ENCODE measurements around the gene IL17REL. TPM values are rescaled to one million over a fixed set of nuclear protein-coding genes. Genes with fewer than 3 reads are reported as not detected.
A peak's percentile ranks its signal among the peaks of the same experiment; 100 is the strongest.

IL17REL gene
- total RNA-seq, 4 donors from 2014 or later: 0.12 to 0.26 TPM; not detected in 2

DNA sequence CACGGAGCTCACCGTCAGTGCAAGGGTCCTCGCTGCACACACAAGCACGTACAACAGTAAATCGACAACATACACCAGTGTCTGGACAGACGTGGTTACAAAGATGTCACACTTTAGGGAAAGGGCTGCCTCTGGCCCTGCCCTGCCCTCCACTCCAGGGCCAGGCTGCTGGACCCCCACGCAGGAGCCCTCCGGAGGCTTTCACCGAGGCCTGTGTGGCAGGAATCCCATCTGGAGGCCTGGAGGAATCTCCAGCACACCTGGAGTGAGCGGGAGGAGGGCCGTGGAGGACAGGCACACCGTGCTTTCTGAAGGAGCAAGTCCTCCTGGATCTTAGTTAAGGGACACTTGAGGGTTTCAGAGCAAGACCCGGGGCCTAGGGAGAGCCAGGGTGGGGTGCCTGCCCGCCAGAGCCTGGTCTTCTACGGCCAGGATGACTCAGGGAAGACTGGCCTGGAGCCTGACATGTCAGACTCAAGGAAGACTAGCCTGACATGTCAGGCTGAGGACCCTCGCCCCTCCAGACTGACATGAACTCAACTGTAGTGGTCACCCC lies 54.1 kb downstream of the IL17REL start:
- Histone ChIP-seq H3K4me3 (no peak overlapping the region), H3K9me3 (no peaks in the 10 kb centered on the region), H3K27me3 (no peaks in the 10 kb centered on the region), H3K4me1 (peaks cover 0 to 9% of the 10 kb centered on the region in 2 donors), H3K36me3 (no peaks in the 10 kb centered on the region), H3K27ac (peak overlapping the region in 1 of 2 donors; percentile 93)
- intact Hi-C loops (cut with DNase I; ENCODE audit: low total_unique reads): no loop called here
- no peak for DNase-seq
- no peak for TF ChIP-seq POLR2A (IDR thresholded peaks at IDR 0.05)
- no peak for TF ChIP-seq CTCF (IDR thresholded peaks at IDR 0.05)

- no peaks in the 10 kb centered on the region for H3K36me3 ChIP-seq
- no peak overlapping the region for H3K27ac ChIP-seq
- H3K27me3 ChIP-seq: no peaks in the 10 kb centered on the region
- DNase-seq: no peak
- intact Hi-C loops (cut with DNase I; ENCODE audit: low total_unique reads): no loop called here
- no peak overlapping the region for H3K4me3 ChIP-seq
- H3K9me3 ChIP-seq: no peaks in the 10 kb centered on the region
- peaks cover 0 to 3% of the 10 kb centered on the region in 2 donors for H3K4me1 ChIP-seq
- TF ChIP-seq CTCF (IDR thresholded peaks at IDR 0.05): no peak
- no peak for TF ChIP-seq POLR2A (IDR thresholded peaks at IDR 0.05)
Observed at GRCh38 chr22:49957826-49958365, 54.7 kb downstream of the IL17REL start.

- TF ChIP-seq CTCF (IDR thresholded peaks at IDR 0.05) (no peak), POLR2A (IDR thresholded peaks at IDR 0.05) (no peak)
- Histone ChIP-seq H3K9me3 (no peaks in the 10 kb centered on the region), H3K27ac (no peak overlapping the region), H3K27me3 (no peaks in the 10 kb centered on the region), H3K4me3 (no peak overlapping the region), H3K4me1 (peaks cover 0 to 3% of the 10 kb centered on the region in 2 donors), H3K36me3 (no peaks in the 10 kb centered on the region)
- DNase-seq: no peak
- intact Hi-C loops (cut with DNase I; ENCODE audit: low total_unique reads): no loop called here
Observed at GRCh38 chr22:49956914-49957825, 55.4 kb downstream of the IL17REL start.

- Histone ChIP-seq H3K4me3 (no peak overlapping the region), H3K27me3 (no peaks in the 10 kb centered on the region), H3K4me1 (peaks cover 0 to 3% of the 10 kb centered on the region in 2 donors), H3K27ac (no peak overlapping the region), H3K9me3 (no peaks in the 10 kb centered on the region), H3K36me3 (no peaks in the 10 kb centered on the region)
- intact Hi-C loops (cut with DNase I; ENCODE audit: low total_unique reads): no loop called here
- TF ChIP-seq CTCF (IDR thresholded peaks at IDR 0.05) (no peak), POLR2A (IDR thresholded peaks at IDR 0.05) (no peak)
- DNase-seq: no peak
Observed at GRCh38 chr22:49956418-49956770, 56.2 kb downstream of the IL17REL start.
